Esophagus muscularis mucosa (tissue), 4 donors: Measurements from ENCODE around the gene ZNF514. TPM values are rescaled to one million over a fixed set of nuclear protein-coding genes. Genes with fewer than 3 reads are reported as not detected.

Source experiments
- DNase-seq: peaks from one replicate; pipeline ENCODE4 v3.0.0-alpha.2; 2017; ENCODE audit errors: extremely low spot score
- H3K27ac ChIP-seq, 4 donors: fragments of 200-600 bp; sonication (generic); replicated peaks in 1 of 4; 1 replicate in 3 of 4; 2 replicates in 1 of 4; pipeline ENCODE4 v1.5.1; 2016 to 2019; ENCODE audit warnings: mild to moderate bottlenecking in 1 of 4
- H3K27me3 ChIP-seq, 4 donors: fragments of 200-600 bp; sonication (generic); one replicate each; pipeline versions ENCODE4 v1.5.1 to v1.6.0; 2016 to 2019
- H3K36me3 ChIP-seq, 4 donors: fragments of 200-600 bp; sonication (generic); one replicate each; pipeline ENCODE4 v1.5.1; 2016 to 2019
- H3K4me1 ChIP-seq, 4 donors: fragments of 200-600 bp; sonication (generic); one replicate each; pipeline ENCODE4 v1.5.1; 2016 to 2019
- H3K4me3 ChIP-seq, 4 donors: fragments of 200-600 bp; sonication (generic); 1 replicate in 2 of 4; 2 replicates in 2 of 4; pipeline ENCODE4 v1.5.1; 2016 to 2019; ENCODE audit warnings: mild to moderate bottlenecking in 4 of 4, moderate library complexity in 1 of 4
- H3K9me3 ChIP-seq, 4 donors: fragments of 200-600 bp; sonication (generic); 1 replicate in 3 of 4; 2 replicates in 1 of 4; pipeline ENCODE4 v1.5.1; 2016 to 2019
- EP300 ChIP-seq: sonication (generic); formaldehyde crosslinking; IDR thresholded peaks from one replicate; pipeline ENCODE4 v1.6.1; 2017; ENCODE audit warnings: antibody characterized with exemption
- POLR2A ChIP-seq: fragments of 450-650 bp; IDR thresholded peaks from one replicate; pipeline ENCODE4 v1.6.1; 2017; ENCODE audit warnings: antibody characterized with exemption, moderate library complexity, mild to moderate bottlenecking, low read depth
- POLR2AphosphoS5 ChIP-seq, 2 donors: sonication (generic); formaldehyde crosslinking; IDR thresholded peaks; one replicate each; pipeline ENCODE4 v1.6.1; 2017; ENCODE audit warnings: antibody characterized with exemption in 2 of 2
- WGBS: methylation state at CpG from one replicate; pipeline ENCODE4 v1.1.5; 2018; 5-methylcytosine and 5-hydroxymethylcytosine counted together
- intact Hi-C: fragments of 100-400 bp; cut with DNase I; formaldehyde crosslinking; loops from one replicate; pipeline ENCODE4 v1.15.1; 2023
- total RNA-seq, 4 donors: library from RNA; depleted of rRNA; stranded (reverse); fragments of >200 nt; gene quantifications; one replicate each; pipeline versions ENCODE4 v1.1.0 to v1.2.1, GENCODE V29; 2016
- TF ChIP-seq, protein P1 (sequence below), 3 experiments: fragments of 200-600 bp in 2 of 3; fragments of 450-650 bp in 1 of 3; sonication (generic) in 2 of 3; IDR thresholded peaks; one replicate each; pipeline ENCODE4 v1.5.1; 2017 to 2019; ENCODE audit warnings: antibody characterized with exemption in 3 of 3, mild to moderate bottlenecking in 2 of 3, moderate library complexity in 1 of 3

Gene ZNF514
- total RNA-seq = 10 to 100 TPM; 12.1 to 14.5 (median 13.2) TPM

DNA sequence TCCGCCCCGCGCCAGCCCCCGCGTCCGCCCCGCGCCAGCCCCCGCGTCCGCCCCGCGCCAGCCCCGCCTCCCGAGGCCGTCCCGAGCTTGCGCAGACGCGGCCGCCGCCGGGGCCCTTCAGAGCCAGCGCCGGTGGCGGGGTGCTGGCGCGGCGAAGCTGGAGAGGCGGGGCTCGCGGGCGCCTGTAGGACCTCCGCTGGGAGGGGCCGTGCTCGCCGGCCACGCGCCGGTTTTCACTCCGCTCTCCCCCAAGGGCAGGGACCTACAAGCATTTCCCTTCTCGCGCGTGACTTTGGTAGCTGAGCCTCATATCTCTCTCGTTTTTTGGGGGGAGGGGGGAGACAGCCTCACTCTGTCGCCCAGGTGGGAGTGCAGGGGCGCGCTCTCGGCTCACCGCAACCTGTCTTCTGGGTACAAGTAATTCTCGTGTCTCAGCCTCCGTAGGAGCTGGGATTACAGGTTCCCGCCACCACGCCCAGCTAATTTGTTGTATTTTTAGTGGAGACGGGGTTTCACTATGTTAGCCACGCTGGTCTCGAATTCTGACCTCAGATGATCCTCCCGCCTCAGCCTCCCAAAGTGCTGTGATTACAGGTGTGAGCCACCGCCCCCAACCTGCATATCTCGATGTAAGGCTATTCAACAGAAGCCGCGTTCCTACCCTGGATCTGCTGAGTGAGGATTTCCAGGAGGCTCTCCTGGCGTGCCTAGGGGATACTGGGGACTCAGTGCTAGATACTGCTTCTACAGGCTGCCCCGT is at the start of gene ZNF514:
Gene ZNF514 (minus strand): TSS at position 159 of the 760 bp plus-strand sequence. CDS start 6,595 bp downstream, outside the sequence.
- no peaks in the 10 kb centered on the region for H3K9me3 ChIP-seq
- TF ChIP-seq, protein P1, sequence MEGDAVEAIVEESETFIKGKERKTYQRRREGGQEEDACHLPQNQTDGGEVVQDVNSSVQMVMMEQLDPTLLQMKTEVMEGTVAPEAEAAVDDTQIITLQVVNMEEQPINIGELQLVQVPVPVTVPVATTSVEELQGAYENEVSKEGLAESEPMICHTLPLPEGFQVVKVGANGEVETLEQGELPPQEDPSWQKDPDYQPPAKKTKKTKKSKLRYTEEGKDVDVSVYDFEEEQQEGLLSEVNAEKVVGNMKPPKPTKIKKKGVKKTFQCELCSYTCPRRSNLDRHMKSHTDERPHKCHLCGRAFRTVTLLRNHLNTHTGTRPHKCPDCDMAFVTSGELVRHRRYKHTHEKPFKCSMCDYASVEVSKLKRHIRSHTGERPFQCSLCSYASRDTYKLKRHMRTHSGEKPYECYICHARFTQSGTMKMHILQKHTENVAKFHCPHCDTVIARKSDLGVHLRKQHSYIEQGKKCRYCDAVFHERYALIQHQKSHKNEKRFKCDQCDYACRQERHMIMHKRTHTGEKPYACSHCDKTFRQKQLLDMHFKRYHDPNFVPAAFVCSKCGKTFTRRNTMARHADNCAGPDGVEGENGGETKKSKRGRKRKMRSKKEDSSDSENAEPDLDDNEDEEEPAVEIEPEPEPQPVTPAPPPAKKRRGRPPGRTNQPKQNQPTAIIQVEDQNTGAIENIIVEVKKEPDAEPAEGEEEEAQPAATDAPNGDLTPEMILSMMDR (IDR thresholded peaks at IDR 0.05) = no peak
- TF ChIP-seq POLR2AphosphoS5 (IDR thresholded peaks at IDR 0.05) (peak in 1 of 2 donors; percentile 25), POLR2A (no peak), EP300 (no peak)
- H3K27ac ChIP-seq = peak within 1 kb of the TSS; percentile 86 to 92 (median 88)
- peaks cover 0 to 21% (median 15%) of the 10 kb centered on the region in 4 donors for H3K36me3 ChIP-seq
- no peaks in the 10 kb centered on the region for H3K27me3 ChIP-seq
- H3K4me1 ChIP-seq = peaks cover 25 to 39% (median 28%) of the 10 kb centered on the region in 4 donors
- intact Hi-C loops = loop anchor here (2.0 kb wide), 1 partner anchor 37 kb away; no protein-coding TSS in a partner anchor
- H3K4me3 ChIP-seq = peak within 1 kb of the TSS; percentile 65 to 93 (median 82)
- peak; percentile 92 for DNase-seq
- WGBS = 29% methylated on average over 18 of the region's 64 CpGs

- Histone ChIP-seq H3K36me3 (peaks cover 21 to 40% (median 31%) of the 10 kb centered on the region in 4 donors), H3K4me1 (peaks cover 19 to 26% (median 22%) of the 10 kb centered on the region in 4 donors), H3K9me3 (peaks cover 3 to 27% (median 25%) of the 10 kb centered on the region in 4 donors), H3K4me3 (peak overlapping the region; percentile 76 to 94 (median 80)), H3K27ac (peak overlapping the region; percentile 85 to 95 (median 92)), H3K27me3 (no peaks in the 10 kb centered on the region)
- DNase-seq = no peak
- intact Hi-C loops = loop anchor here (5.0 kb wide), 3 partner anchors 41 to 139 kb away; partner anchors contain the start of genes MRPS5 and ZNF2
- 64% methylated on average over 6 of the region's 6 CpGs for WGBS
- no peak for TF ChIP-seq EP300
- TF ChIP-seq, protein P1 (IDR thresholded peaks at IDR 0.05) = no peak
- TF ChIP-seq POLR2AphosphoS5 (IDR thresholded peaks at IDR 0.05) = no peak
- no peak for TF ChIP-seq POLR2A
These were observed 48.5 kb upstream of the ZNF514 start for GRCh38 chr2:95208106-95208505.

- H3K4me1 ChIP-seq = peaks cover 19 to 26% (median 22%) of the 10 kb centered on the region in 4 donors
- under 1% methylated on average over 19 of the region's 74 CpGs for WGBS
These were observed 47.7 kb upstream of the ZNF514 start, which contains the start of gene ZNF892 for GRCh38 chr2:95207111-95207961. Gene ZNF892 (plus strand): TSS chr2:95207521. CDS start chr2:95207816, 295 bp downstream.

DNA sequence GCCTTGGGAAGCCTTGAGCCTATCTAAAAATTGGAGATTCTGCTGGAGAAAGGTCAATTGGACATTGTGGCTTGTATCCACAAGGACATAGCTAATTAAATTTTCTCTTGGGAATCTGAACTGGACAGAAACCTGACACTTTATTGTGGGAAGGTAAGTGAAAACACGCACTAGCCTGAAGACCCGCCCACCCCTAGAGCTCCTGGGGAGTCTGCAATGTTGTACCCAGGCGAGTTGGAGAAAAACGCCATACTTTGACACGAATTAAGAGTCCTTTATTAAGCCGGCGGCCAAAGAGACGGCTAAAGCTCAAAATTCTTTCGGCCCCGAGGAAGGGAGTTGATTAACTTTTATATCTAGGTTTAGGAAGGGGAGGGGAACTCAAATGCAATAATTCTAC is 46.4 kb upstream of the ZNF514 start:
- H3K27me3 ChIP-seq = no peaks in the 10 kb centered on the region
- DNase-seq = no peak
- peaks cover 19 to 26% (median 22%) of the 10 kb centered on the region in 4 donors for H3K4me1 ChIP-seq
- TF ChIP-seq POLR2AphosphoS5 (IDR thresholded peaks at IDR 0.05) (no peak), POLR2A (no peak), EP300 (no peak)
- TF ChIP-seq, protein P1 (IDR thresholded peaks at IDR 0.05) = no peak
- peaks cover under 1 to 20% (median 11%) of the 10 kb centered on the region in 4 donors for H3K36me3 ChIP-seq
- peak overlapping the region; percentile 76 to 94 (median 80) for H3K4me3 ChIP-seq
- intact Hi-C loops = loop anchor here (5.0 kb wide), 3 partner anchors 39 to 141 kb away; partner anchors contain the start of genes MRPS5 and ZNF2
- peaks cover 3 to 7% (median 6%) of the 10 kb centered on the region in 4 donors for H3K9me3 ChIP-seq
- peak overlapping the region in 3 of 4 donors; percentile 91 to 95 (median 92) for H3K27ac ChIP-seq
- 55% methylated on average over 10 of the region's 10 CpGs for WGBS

More at GRCh38 chr2:95207111-95207961, 47.7 kb upstream of the ZNF514 start, which contains the start of gene ZNF892:
- H3K27me3 ChIP-seq = no peaks in the 10 kb centered on the region
- TF ChIP-seq POLR2AphosphoS5 (IDR thresholded peaks at IDR 0.05) (peak; percentile 86 to 92), POLR2A (no peak)
- TF ChIP-seq, protein P1 (IDR thresholded peaks at IDR 0.05) = peak; percentile 47 to 58 (median 49)
- H3K36me3 ChIP-seq = peaks cover 13 to 33% (median 23%) of the 10 kb centered on the region in 4 donors
- DNase-seq = peak; percentile 97
- H3K4me3 ChIP-seq = peak within 1 kb of the TSS; percentile 76 to 94 (median 80)
- intact Hi-C loops = loop anchor here (5.0 kb wide), 3 partner anchors 40 to 140 kb away; partner anchors contain the start of genes MRPS5 and ZNF2
- peaks cover 3 to 20% (median 17%) of the 10 kb centered on the region in 4 donors for H3K9me3 ChIP-seq
- peak within 1 kb of the TSS; percentile 85 to 95 (median 92) for H3K27ac ChIP-seq
